Suprapubic skin (tissue), 3 donors: ENCODE data around the gene CTBP2.

Source experiments
- EP300 ChIP-seq: sonication (generic); formaldehyde crosslinking; IDR thresholded peaks from one replicate; pipeline ENCODE4 v1.6.1; 2017; ENCODE audit warnings: antibody characterized with exemption
- POLR2A ChIP-seq, 2 donors: fragments of 450-650 bp; IDR thresholded peaks; one replicate each; pipeline ENCODE4 v1.6.1; 2017; ENCODE audit warnings: antibody characterized with exemption in 2 of 2, mild to moderate bottlenecking in 2 of 2, moderate library complexity in 2 of 2
- TF ChIP-seq, protein P1 (sequence below), 2 donors: fragments of 200-600 bp in 1 of 2; fragments of 450-650 bp in 1 of 2; sonication (generic) in 1 of 2; IDR thresholded peaks; one replicate each; pipeline ENCODE4 v1.5.1; 2016 to 2019; ENCODE audit warnings: antibody characterized with exemption in 2 of 2, mild to moderate bottlenecking in 1 of 2, moderate library complexity in 1 of 2

DNA sequence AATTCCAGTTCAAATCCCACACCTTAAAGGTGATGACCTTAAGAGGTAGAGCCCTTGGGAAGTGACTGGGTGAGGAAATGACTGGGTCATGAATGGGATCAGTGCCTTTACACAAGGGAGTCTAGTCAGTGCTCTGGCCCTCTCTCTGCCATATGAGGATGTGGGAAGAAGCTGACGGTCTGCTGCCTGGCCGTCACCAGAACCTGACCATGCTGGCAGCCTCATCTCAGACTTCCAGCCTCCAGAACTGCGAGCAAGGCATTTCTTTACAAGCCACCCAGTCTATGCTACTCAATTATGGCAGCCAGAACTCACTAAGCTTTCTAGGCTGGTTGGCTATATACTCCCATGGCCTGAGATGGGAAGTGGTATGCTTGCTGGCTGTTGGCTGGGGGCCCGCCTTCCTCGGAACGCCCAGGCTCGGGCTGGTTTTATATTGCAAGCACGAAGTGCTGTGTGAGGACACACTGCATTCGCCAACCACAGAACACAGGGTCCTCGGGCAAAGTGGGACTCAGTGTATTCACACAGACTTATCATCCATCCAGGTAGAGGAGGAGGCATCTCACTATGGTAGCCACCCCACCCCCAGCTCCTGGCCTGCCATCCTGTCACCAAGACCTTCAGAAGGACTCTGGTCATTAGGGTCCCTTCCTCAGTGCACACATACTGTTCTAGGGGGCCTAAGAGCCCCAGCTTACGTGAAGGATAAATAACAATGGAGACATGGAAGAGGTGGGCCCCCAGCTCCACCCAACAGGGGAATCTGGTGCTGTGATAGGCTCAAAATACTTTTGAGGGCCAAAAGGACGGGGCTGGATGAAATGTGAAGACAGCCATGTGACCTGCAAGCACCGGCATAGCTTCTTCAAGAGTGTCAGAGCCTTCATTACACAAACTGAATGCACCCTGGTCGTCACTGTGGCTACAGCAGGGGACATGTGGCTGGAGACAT is 169.4 kb downstream of the CTBP2 start:
- TF ChIP-seq, protein P1, sequence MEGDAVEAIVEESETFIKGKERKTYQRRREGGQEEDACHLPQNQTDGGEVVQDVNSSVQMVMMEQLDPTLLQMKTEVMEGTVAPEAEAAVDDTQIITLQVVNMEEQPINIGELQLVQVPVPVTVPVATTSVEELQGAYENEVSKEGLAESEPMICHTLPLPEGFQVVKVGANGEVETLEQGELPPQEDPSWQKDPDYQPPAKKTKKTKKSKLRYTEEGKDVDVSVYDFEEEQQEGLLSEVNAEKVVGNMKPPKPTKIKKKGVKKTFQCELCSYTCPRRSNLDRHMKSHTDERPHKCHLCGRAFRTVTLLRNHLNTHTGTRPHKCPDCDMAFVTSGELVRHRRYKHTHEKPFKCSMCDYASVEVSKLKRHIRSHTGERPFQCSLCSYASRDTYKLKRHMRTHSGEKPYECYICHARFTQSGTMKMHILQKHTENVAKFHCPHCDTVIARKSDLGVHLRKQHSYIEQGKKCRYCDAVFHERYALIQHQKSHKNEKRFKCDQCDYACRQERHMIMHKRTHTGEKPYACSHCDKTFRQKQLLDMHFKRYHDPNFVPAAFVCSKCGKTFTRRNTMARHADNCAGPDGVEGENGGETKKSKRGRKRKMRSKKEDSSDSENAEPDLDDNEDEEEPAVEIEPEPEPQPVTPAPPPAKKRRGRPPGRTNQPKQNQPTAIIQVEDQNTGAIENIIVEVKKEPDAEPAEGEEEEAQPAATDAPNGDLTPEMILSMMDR (IDR thresholded peaks at IDR 0.05) = no peak
- TF ChIP-seq EP300 (no peak), POLR2A (IDR thresholded peaks at IDR 0.05) (no peak)
